ENCODE results near the gene SYCP3.
"Not testable (repeated sequence)": the region's sequence is repeated elsewhere in the genome, so short reads cannot be mapped to it uniquely, and the experiment has no call there.

Gene SYCP3

DNA sequence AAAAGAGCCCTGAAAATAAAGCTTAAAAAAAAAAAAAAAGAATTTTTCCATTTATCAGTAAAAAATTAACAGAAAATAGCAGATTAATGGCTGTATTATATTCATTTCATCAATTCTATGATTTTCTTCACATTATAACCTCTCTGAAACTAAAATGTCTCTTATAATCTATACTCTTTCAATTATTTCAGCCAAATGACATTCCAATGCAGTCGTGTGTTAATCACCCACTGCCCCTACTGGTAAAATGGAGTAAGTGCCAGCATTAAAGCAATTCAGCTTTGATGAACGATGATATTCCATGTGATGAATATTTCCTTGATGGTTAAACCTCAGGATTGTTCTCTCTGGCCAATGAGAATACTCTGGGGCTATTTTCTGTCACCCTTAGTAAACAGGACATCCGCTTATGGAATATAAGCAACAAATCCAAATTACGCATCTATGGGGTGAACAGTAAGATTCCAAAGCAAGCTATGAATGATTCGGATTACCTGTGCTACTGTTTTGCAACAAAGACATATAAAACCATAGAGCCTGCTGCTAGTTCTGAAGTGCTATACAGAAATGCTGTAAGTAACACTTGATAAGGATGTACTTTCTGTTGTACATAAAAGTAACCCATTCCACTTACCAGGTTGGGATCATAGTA is 20.3 kb upstream of the SYCP3 start:
- DNase-seq = peak; percentile 39

DNA sequence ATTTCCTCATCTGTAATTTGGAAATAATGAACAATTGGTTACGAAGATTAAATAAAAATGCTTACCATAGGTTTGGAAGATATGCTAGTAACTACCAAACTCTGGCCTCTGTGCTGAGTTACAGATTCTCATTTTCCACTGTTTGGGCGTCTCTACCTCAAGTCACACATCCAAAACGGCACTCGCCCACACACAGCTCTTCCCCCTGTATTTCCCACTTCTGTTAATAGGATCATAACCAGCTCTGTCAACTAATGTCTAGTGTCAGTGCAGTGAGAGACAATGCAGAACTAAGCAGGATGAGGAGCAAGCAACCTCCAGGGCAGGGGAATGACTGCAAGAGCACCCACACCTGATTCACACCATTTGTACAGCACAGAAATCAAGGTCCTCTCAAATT is 10.9 kb upstream of the SYCP3 start:
- DNase-seq = no peak

DNA sequence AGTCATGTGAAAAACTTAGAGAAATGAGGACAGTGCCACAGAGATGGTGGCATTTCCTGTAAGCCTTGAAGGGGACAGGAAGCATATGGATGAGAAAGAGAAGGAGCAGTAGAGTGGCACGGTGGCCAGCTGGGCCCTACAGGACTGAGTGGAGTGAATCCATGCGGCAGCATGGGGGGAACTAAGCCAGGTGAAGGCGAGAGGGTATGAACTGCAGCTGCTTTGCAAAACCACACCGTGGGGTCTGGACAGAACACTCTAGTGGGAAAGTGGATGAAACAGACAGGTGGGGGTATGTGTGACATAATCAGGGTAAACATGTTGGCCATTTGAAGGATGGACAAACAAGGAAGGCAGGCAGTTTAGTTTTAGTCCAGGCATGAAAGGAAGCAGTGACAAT is 10.4 kb upstream of the SYCP3 start:
- DNase-seq = no peak

DNA sequence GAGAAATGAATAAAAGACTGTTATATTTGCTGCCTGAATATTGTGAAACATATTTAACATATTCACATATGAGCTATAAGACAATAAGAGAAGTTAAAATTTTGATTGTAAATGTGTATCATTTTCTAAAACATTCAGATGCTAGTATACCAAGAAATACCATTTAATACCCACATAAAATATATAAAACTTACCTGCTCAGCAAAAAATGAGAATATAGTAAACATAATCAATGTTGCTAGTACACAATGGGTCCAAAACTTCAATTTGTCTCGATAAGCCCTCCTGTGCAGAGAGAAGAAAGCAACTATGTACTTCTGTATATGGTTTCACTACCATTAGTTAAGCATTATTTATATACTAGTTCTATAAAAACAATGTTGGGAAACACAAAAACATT is 9.6 kb upstream of the SYCP3 start:
- DNase-seq = no peak

DNA sequence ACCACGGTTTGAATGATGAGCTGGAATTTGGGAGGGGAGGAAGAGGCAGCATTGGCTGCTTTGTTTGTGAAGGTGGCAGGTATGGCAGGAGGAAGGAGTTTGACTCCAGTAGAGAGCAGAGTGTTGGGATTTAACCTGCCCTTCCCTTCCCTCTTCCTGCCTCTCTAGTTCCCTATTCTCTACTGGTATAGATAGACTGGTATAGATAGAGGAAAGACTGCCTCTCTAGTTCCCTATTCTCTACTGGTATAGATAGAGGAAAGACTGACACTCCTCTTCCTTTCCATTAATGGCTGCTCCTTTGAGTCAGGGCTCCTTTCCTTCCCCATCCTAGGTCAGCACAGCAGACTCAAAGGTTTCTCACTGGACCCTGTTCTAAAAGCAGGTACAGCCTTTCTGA is 8.4 kb upstream of the SYCP3 start:
- DNase-seq = no peak

DNA sequence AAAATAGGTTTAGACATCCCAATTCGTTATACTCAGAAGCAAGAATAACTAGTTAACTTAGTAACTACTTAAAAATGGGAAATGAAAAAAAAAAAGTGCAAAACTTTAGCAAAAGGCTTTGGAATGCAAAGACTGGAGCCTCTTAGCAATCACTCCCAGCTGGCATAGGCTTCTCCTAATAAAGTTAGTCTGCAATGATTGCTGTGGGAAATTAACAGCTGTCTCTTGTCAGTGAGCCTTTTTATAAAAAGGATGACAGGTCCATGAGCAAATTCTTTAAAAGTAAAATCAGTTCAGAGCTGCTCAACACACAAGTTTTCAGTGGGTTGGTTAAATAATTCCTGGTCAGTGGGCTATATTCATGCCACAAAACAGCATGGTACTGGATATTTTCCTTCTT is 7.4 kb upstream of the SYCP3 start:
- no peak for DNase-seq

DNA sequence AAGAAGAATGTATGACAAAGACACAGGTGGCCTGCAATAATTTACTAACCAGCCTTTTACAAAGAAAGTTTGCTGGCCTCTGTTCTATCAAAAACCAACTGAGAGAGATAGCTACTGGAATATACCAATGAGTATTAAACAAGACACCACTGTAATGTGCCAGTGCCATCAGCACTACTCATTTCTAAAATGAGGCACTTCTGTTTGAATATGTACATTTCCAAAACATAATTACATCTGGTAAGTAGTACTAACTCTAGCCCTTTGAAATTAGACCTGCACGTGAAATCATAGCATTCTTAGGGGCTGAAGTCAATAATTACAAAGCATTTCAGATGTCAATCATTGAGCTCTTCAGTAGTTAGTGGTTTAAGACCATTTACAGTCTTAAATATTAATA is 6.9 kb upstream of the SYCP3 start:
- no peak for DNase-seq

DNA sequence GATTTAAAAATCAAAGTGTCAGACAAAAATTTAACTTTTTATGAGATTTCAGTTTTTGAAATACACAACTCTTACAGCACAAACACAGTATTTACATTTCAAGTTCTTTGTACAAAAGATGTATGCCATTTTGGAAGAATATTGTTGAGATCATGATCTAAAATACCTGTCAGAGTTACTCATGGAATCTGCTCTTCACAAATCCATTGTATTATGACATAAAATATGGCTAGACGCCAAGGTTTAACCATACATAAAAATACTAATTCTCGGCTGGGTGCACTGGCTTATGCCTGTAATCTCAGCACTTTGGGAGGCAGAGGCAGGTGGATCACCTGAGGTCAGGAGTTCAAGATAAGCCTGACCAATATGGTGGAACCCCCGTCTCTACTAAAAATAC is 6.2 kb upstream of the SYCP3 start:
- DNase-seq = no peak

DNA sequence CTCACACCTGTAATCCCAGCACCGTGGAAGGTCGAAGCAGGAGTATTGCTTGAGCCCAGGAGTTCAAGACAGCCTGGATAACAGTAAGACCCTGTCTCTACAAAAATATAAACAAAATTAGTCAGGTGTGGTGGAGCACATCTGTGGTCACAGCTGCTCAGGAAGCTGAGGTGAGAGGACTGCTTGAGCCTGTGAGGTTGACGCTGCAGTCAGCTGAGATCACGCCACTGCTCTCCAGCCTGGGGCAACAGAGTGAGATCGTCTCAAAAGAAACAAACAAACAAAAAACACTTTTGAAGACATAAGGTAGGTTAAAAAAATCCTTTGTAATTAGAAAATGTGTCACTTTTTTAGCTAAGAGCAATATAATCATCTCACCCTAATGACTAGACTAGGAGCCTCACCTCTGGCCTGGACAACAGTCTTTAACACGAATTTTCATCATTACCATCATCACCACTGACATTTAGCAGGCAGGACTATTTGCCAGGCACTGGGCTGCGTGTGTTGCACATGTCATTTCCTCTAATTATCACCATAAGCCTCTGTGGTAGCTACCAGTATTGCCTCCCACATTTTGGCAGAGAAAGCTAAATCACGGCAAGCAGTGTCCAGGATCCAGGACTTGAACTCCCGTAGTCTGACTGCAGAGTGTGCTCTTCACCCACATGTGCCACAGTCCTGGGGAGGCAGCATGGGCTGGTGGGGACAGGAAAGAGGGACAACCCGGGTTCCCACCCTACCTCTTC is 4.6 kb upstream of the SYCP3 start:
- peak; percentile 14 for DNase-seq

DNA sequence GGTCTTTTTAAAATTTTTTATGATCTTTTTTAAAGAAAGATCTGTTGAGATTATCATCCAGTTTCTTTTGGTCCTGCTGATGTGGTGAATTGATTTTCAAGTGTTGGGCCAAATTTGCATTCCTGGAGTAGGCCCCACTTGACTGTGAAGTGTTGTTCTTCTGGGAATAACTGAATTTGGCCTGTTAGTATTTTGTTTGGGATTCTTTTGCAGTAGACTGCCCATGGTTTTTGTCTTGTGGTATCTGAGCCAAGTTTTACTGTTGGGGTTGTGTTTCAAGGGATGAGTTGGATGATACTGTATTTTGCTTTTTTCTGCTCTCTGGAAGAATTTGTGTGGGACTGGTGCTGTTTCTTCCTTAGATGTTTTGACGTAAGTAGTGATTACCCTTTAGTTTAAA is 4.0 kb upstream of the SYCP3 start:
- no peak for DNase-seq

DNA sequence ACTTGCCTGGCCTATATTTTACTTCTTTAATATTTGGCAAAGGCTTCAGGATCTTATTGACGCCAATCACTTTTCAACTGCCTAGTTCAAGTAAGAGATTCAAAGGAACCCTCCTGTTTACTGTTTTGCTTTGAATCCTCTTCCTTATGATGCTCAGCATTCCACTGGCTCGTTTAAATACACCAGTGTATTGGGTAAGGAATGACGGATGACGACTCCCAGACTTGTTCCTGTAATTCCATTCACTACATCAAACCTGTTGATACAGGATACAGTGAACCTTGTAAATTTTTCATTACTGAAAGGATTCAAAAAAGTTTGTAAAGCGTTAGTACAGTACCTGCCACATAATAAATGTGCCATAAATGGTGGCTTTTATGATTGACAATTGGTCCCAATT is 1.7 kb upstream of the SYCP3 start:
- DNase-seq = no peak

DNA sequence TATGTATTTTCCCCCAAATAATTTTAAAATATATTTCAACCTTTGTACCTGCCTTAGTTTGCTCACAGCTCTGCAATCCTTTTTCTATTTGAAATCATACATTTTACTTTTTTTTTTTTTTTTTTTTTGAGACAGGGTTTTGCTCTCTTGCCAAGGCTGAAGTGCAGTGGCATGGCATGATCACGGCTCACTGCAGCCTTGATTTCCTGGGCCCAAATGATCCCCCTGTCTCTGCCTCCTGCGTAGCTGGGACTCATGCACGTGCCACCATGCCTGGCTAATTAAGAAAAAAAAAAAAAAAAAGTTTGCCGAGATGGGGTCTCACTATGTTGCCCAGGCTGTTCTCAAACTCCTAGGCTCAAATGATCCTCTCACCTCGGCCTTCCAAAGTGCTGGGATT is 1.3 kb upstream of the SYCP3 start:
- no peak for DNase-seq

DNA sequence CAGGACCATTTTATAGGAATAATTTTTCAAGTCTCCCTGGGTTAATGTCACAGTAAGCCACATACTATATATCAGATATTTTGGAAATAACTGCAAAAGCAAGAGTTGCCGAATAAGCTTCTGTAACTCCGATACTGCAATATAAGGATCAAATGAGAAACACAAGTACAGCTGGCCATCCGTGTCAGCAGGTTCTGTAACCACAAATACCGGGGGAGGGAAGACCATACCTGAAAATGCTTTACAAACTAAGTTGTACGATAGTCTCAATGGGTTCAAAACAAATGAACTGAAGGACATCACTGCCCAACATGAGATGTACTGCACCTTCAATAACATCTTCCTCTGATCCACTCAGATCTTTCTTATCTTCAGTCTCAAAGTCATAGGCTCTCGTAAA is 1.8 kb downstream of the SYCP3 start:
- DNase-seq = no peak

DNA sequence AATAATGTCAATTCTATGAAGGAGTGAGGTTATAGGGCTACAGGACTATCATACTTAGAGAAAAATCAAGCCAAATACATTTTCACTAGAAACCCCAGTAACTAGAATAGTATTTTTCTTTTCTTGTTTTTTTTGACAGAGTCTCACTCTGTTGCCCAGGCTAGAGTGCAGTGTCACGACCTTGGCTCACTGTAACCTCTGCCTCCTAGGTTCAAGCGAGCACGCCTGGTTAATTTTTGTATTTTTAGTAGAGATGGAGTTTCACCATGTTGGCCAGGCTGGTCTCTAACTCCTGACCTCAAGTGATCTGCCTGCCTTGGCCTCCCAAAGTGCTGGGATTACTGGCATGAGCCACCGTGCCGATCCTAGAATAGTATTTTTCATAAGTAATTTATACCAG is 4.8 kb downstream of the SYCP3 start:
- not testable (repeated sequence) for DNase-seq

DNA sequence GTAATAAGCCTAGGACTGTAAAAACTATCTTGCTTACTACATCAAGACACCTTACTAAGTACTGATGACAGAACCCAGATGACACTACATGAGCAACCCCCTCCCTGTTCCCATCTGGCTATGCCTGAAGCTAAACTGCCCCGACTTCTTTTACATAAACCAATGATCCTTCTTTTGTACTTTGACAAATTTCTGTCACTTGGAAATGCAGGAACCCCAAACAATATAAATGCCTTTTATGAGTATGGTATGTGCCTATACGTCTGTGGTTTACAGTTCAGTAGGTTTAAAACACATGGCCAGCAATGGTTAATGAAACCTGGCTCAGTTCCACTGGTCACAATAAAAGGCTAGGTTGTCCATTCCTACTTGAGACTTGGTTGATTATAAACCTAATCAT is 6.1 kb downstream of the SYCP3 start:
- DNase-seq = no peak

DNA sequence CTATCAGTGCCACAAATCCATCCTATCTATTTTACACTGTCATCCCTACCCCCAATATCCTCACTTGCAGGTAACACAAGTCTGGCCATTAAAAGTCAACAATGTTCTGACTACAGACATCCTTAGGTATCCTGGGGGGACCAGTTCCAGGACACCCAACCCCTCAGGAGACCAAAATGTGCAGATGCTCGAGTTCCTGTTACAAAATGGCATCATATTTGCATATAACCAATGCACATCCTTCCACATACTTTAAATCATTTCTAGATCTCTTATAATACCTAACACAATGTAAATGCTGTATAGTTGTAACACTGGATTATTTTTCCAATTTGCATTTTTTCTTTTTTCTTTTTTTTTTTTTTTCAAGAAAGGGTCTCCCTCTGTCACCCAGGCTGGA is 6.9 kb downstream of the SYCP3 start:
- no peak for DNase-seq

DNA sequence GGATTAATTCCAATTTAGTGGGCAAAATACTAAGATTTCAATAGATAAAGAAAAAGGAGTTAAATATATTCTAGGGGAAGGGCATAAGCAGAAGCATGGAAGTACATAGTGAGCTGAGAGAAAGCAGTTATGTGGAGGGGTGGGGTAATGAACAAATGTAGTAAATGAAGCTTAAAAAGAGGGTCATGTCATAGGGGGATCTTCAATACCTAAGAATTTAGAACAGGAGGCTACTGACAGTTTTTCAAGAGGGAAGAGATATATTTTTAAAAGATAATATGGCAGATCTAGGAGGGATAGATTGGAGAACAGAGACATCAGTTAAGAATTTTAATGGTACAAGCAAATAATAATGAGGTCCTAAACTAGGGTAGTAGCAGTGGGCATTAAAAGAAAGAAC is 9.4 kb downstream of the SYCP3 start:
- DNase-seq = no peak

DNA sequence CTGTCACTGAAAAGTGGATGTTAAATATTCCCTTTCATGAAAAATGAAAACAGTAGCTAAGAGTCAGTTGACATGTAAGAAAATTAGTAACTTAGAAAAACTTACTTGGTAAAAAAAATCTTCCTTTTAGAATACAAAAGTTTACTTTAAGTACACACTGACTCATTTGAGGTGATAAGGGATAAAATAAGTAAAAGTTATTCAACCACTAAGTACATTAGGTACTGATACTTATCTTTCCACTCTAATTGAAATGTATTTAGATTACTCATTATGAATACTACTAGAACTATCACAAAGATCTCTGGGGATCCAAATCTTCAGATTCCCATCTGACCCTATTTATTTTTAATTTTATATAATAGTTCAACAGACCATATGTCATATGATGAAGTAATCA is 12.2 kb downstream of the SYCP3 start:
- DNase-seq = no peak

DNA sequence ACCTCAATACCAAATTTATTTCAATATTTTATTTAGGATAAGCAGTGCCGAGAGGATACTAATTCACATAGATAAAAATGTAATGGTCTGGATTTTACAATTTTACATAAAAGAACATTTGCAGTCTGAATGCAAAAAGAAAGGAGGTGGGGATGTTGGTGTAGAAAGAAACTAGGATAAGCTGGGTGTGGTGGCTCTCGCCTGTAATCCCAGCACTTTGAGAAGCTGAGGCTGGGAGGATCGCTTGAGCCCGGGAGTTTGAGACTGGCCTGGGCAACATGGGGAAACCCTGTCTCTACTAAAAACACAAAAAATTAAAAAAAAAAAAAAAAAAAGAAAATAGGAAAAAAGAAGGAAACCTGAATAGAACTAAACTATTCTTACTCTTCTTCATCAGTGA is 16.9 kb downstream of the SYCP3 start:
- DNase-seq = no peak

DNA sequence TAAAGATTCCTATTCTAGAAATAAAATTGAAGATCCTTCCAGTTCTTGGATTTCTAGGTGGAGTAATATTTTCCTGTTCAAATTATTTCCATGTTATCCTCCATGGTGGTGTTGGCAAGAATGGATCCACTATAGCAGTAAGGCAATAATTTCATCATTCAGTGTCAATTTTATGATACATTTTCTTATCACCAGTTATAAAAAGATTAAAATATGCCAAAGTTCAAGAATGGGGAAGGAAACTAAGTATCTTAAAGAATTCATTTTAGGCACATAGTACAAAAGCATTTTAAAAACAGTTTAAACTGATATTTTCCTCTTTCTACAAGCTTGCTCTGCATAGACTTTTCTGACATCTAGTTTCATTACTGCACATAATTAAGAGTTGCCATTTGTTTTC is 19.1 kb downstream of the SYCP3 start:
- no peak for DNase-seq

DNA sequence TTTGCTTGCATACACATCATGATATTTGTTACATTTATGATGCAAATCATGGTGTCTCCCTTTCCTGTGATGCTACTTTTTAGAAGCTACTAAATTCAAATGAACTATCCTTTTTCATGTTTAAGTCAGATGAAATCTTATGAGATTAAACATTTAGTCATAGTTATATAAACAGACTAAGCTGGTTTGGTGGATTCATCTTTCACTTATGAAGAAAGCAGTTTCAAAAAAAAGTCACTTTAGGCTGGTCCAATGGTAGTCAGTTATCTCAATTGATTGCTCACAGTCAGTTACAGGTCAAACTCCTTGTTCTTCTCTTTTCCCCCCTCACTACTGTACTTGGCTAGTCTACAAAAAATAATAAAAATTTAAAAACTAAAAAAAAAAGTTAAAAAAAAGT is 19.7 kb downstream of the SYCP3 start:
- no peak for DNase-seq

DNA sequence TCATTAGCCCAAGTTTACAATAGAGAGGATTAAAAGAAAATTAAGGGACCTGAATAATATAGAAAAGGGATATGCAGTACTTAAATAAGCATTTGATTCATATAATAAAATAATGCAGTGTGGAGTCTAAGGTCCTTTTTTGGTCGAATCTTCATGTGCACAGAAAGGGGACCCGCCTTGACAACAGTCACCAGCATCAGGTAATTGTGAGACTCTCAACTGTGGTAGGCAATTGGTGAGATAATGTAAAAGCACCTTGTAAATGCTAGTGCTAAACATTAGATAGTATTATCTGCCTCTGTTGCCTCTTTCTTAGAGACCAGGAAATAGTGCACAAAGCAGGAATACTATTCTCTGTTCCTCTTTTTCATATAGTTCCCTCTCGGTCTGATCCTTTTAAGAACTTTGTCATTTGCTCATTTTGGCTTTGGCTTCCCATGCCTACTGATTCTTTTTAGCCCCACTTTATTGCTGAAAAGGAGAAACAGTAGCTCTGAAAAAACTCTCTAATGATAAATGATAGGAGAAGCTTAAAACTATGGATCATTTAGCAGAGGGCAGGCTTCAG is 24.3 kb downstream of the SYCP3 start:
- no peak for DNase-seq

DNA sequence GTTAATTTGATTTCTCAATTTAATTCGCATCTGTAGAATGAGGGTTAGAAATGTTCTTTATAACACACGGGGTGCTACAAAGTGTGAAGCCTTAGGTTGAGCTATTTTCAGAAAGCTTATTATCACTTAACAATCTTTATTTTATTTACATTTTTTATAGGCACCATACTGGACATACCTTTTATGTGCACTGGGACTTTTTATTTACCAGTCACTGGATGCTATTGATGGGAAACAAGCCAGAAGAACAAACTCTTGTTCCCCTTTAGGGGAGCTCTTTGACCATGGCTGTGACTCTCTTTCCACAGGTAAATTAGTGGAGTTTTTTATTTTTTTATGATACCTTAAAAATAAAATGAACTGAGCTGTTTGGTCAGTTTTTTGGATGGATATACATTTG is 25.3 kb downstream of the SYCP3 start:
- no peak for DNase-seq

DNA sequence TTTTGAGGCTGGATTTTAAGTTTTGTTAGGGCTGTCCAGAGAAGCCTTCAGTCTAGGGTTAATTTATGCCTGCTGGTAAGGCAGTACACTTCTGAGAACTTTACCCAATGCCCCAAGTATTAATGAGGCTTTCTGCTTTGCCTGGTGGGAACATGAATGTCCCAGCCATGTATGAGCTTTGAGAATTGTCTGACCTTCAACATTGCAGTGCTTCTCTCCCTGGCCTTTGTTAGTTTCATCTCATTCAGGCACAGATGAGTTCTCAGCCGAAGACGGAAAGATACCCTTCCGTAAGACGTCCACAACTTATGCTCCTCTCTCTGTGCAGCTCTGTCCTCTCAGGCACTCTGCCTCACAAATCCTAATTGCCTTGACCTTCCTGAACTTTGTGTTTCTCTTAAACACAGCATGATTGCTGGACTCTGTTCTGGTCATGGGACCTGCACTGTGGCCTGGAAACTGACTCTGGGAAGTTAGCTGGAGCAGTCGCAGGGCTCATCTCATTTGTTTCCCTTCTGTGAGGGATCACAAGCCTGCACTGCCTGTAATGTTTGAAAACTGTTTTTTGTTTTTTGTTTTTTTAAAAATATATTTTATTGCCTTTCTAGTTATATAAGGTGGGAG is 26.1 kb downstream of the SYCP3 start:
- no peak for DNase-seq

All from activated CD4-positive, alpha-beta T cell treated with anti-CD3 and anti-CD28 coated beads, Interleukin-2, Interleukin-6, amounts not matched to agents 100 ng/mL and 50 ng/mL, durations not matched to agents 16 hours and 8 hours (primary cell).